B cell (primary cell): Measurements from ENCODE around the gene CRLF2. TPM values are rescaled to one million over a fixed set of nuclear protein-coding genes. Genes with fewer than 3 reads are reported as not detected.
A peak's percentile ranks its signal among the peaks of the same experiment; 100 is the strongest.

ENCODE experiments used
- ATAC-seq: fragments of 200-7000 bp; cut with Tn5 transposase; one replicate; pipeline ENCODE4 v1.10.0; 2021; ENCODE audit warnings: low read depth, mild to moderate bottlenecking, moderate number of reproducible peaks, moderate library complexity
- CTCF ChIA-PET: fragments of 350-600 bp; sonication (Branson Sonifier 250); formaldehyde crosslinking; loops from one replicate; lab custom pipeline; 2021; ENCODE audit warnings: antibody characterized with exemption, inconsistent platforms; lab: Charles Lee
- POLR2A ChIA-PET: fragments of 350-600 bp; sonication (Branson Sonifier 250); formaldehyde crosslinking; loops from one replicate; lab custom pipeline; 2021; ENCODE audit warnings: antibody characterized with exemption; lab: Charles Lee
- DNase-seq: peaks from one replicate; pipeline ENCODE4 v3.0.0; 2013
- H2AFZ ChIP-seq: 2 replicates; pipeline ENCODE4 v1.6.1; 2012; ENCODE audit warnings: mild to moderate bottlenecking, low read depth, low read length; ENCODE audit not compliant: insufficient read depth, poor library complexity, severe bottlenecking
- H3K27ac ChIP-seq, 2 donors: 1 replicate in 1 of 2; 2 replicates in 1 of 2; pipeline ENCODE4 v1.5.1; 2012 to 2013; ENCODE audit warnings: low read length in 2 of 2, mild to moderate bottlenecking in 2 of 2, moderate library complexity in 1 of 2
- H3K27me3 ChIP-seq, 4 experiments: fragments of 200-600 bp in 1 of 4; sonication (generic) in 1 of 4; replicated peaks in 1 of 4; 1 replicate in 2 of 4; 2 replicates in 2 of 4; pipeline versions ENCODE4 v1.6.1 to v1.7.0; 2013 to 2016; ENCODE audit warnings: low read length in 3 of 4, mild to moderate bottlenecking in 2 of 4, mixed read lengths in 1 of 4, moderate library complexity in 1 of 4; ENCODE audit not compliant: insufficient read depth in 4 of 4, control insufficient read depth in 3 of 4; ENCODE audit errors: control extremely low read depth in 1 of 4
- H3K36me3 ChIP-seq, 2 experiments: replicated peaks in 1 of 2; 1 replicate in 1 of 2; 2 replicates in 1 of 2; pipeline versions ENCODE4 v1.6.1 to v1.7.1; 2013; ENCODE audit warnings: low read length in 1 of 2; ENCODE audit not compliant: insufficient read depth in 2 of 2, control insufficient read depth in 1 of 2; ENCODE audit errors: control extremely low read depth in 1 of 2, extremely low read depth in 1 of 2
- H3K4me1 ChIP-seq, 2 donors: fragments of 200-600 bp in 1 of 2; sonication (generic) in 1 of 2; 1 replicate in 1 of 2; 2 replicates in 1 of 2; pipeline versions ENCODE4 v1.5.1 to v1.6.1; 2013 to 2017; ENCODE audit warnings: low read length in 2 of 2; ENCODE audit not compliant: control insufficient read depth in 2 of 2, insufficient read depth in 2 of 2
- H3K4me2 ChIP-seq: replicated peaks from 2 replicates; pipeline ENCODE3; 2012; ENCODE audit warnings: mild to moderate bottlenecking, low read depth, low read length; ENCODE audit not compliant: poor library complexity, severe bottlenecking
- H3K4me3 ChIP-seq, 5 experiments: fragments of 200-600 bp in 1 of 5; sonication (generic) in 1 of 5; 1 replicate in 3 of 5; 2 replicates in 2 of 5; pipeline versions ENCODE4 v1.5.1 to v1.7.0; 2011 to 2016; ENCODE audit warnings: low read length in 4 of 5, mild to moderate bottlenecking in 4 of 5, low read depth in 2 of 5, control low read depth in 1 of 5, moderate library complexity in 1 of 5; ENCODE audit not compliant: insufficient read depth in 1 of 5; ENCODE audit errors: control extremely low read depth in 1 of 5, extremely low read depth in 1 of 5
- H3K79me2 ChIP-seq: fragments of 200-600 bp; sonication (generic); one replicate; pipeline ENCODE4 v1.6.0; 2016; ENCODE audit warnings: low read length; ENCODE audit not compliant: control insufficient read depth, insufficient read depth
- H3K9ac ChIP-seq: fragments of 200-600 bp; sonication (generic); 2 replicates; pipeline ENCODE4 v1.6.1; 2017; ENCODE audit warnings: mild to moderate bottlenecking, low read length, moderate library complexity
- H3K9me3 ChIP-seq, 3 donors: one replicate each; pipeline versions ENCODE4 v1.6.1 to v1.7.1; 2013; ENCODE audit warnings: low read length in 2 of 3; ENCODE audit not compliant: control insufficient read depth in 2 of 3, insufficient read depth in 1 of 3; ENCODE audit errors: control extremely low read depth in 1 of 3
- H4K20me1 ChIP-seq: 2 replicates; pipeline ENCODE4 v1.6.0; 2012; ENCODE audit warnings: mild to moderate bottlenecking, low read length; ENCODE audit not compliant: insufficient read depth, control insufficient read depth, poor library complexity, severe bottlenecking
- H3K27ac Mint-ChIP-seq: one replicate; pipeline ENCODE4 v1.8.0; 2021; ENCODE audit warnings: mixed read lengths
- H3K27me3 Mint-ChIP-seq: one replicate; pipeline ENCODE4 v1.8.0; 2021; ENCODE audit warnings: mixed read lengths
- H3K4me1 Mint-ChIP-seq: one replicate; pipeline ENCODE4 v1.8.0; 2021; ENCODE audit warnings: mixed read lengths
- H3K4me3 Mint-ChIP-seq: one replicate; pipeline ENCODE4 v1.8.0; 2021; ENCODE audit warnings: mixed read lengths
- H3K9me3 Mint-ChIP-seq: one replicate; pipeline ENCODE4 v1.8.0; 2022; ENCODE audit warnings: mixed read lengths; ENCODE audit not compliant: insufficient read depth
- EZH2 ChIP-seq: IDR thresholded peaks from 2 replicates; pipeline ENCODE4 v1.6.1; 2012; ENCODE audit warnings: borderline replicate concordance, low read depth, mild to moderate bottlenecking, moderate library complexity, low read length; ENCODE audit not compliant: insufficient read depth, poor library complexity, severe bottlenecking
- WGBS: methylation state at CpG from one replicate; pipeline ENCODE4 v1.1.5; 2013; ENCODE audit warnings: missing lambda C conversion rate; ENCODE audit not compliant: insufficient coverage; 5-methylcytosine and 5-hydroxymethylcytosine counted together
- intact Hi-C: fragments of 100-400 bp; cut with micrococcal nuclease; formaldehyde crosslinking; loops from one replicate; pipeline ENCODE4 v1.10.0; 2022
- polyA plus RNA-seq: library from polyadenylated mRNA; depleted of rRNA; stranded (reverse); fragments of >200 nt; gene quantifications from 2 replicates; pipeline ENCODE4 v1.2.3, GENCODE V29; 2012
- total RNA-seq, 2 donors: library from RNA; stranded (reverse); fragments of 120-200 nt in 1 of 2; gene quantifications; 1 replicate in 1 of 2; 2 replicates in 1 of 2; pipeline versions ENCODE4 v1.2.3 to v1.2.4, GENCODE V29; 2013 to 2022
- TF ChIP-seq, protein P1 (sequence below): fragments of 200-600 bp; IDR thresholded peaks from one replicate; pipeline ENCODE4 v1.8.0; 2022; ENCODE audit warnings: antibody characterized with exemption, mild to moderate bottlenecking

The CRLF2 gene
- total and polyA plus RNA-seq, 2 donors (not counting 1 experiment from before 2014, with no cell fraction given) = not detected

DNA sequence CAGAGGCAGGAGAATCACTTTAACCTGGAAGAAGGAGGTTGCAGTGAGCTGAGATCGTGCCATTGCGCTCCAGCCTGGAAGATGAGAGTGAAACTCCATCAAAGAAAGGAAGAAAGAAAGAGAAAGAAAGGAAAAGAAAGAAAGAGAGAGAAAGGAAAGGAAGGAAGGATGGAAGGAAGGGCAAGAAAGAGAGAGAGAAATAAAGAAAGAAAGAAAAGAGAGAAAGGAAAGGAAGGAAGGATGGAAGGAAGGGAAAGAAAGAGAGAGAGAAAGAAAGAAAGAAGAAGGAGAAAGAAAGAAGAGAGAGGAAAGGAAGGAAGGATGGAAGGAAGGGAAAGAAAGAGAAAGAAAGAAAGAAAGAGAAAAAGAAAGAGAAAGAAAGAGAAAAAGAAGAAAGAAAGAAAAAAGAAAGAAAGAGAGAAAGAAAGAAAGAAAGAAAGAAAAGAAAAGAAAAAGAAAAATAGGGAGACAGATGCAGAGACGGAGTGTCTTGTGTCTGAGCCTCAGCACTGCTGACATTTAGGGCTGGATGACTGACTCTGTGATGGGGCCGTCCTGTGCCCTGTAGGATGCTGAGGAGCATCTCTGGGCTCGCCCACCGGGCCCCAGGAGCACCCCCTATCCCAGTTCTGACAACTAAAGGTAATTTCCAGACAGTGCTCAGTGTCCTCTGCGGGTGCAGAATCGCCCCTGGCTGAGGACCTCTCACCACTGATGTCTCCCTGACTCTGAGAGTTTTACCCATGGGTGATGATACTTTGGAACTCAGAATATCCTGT is 61.7 kb downstream of the CRLF2 start:
- no peak overlapping the region for H3K4me3 ChIP-seq
- H3K9ac ChIP-seq = no peak overlapping the region
- ATAC-seq = no peak
- intact Hi-C loops = no loop called here
- Mint-ChIP-seq H3K4me3 (no peak overlapping the region), H3K27ac (no peak overlapping the region), H3K27me3 (no peaks in the 10 kb centered on the region), H3K9me3 (no peaks in the 10 kb centered on the region), H3K4me1 (no peaks in the 10 kb centered on the region)
- no peak for TF ChIP-seq EZH2
- TF ChIP-seq, protein P1, sequence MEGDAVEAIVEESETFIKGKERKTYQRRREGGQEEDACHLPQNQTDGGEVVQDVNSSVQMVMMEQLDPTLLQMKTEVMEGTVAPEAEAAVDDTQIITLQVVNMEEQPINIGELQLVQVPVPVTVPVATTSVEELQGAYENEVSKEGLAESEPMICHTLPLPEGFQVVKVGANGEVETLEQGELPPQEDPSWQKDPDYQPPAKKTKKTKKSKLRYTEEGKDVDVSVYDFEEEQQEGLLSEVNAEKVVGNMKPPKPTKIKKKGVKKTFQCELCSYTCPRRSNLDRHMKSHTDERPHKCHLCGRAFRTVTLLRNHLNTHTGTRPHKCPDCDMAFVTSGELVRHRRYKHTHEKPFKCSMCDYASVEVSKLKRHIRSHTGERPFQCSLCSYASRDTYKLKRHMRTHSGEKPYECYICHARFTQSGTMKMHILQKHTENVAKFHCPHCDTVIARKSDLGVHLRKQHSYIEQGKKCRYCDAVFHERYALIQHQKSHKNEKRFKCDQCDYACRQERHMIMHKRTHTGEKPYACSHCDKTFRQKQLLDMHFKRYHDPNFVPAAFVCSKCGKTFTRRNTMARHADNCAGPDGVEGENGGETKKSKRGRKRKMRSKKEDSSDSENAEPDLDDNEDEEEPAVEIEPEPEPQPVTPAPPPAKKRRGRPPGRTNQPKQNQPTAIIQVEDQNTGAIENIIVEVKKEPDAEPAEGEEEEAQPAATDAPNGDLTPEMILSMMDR = peak; percentile 1
- peaks cover 0 to 3% (median 0%) of the 10 kb centered on the region in 4 experiments for H3K27me3 ChIP-seq
- no peak overlapping the region for H3K27ac ChIP-seq
- no peaks in the 10 kb centered on the region for H4K20me1 ChIP-seq
- H3K36me3 ChIP-seq = no peaks in the 10 kb centered on the region
- DNase-seq = no peak
- POLR2A ChIA-PET = no interaction called here
- no peak overlapping the region for H3K4me2 ChIP-seq
- H3K9me3 ChIP-seq = no peaks in the 10 kb centered on the region
- WGBS = 85% methylated on average over 4 of the region's 8 CpGs
- H2AFZ ChIP-seq = no peak overlapping the region
- CTCF ChIA-PET = no interaction called here
- no peaks in the 10 kb centered on the region for H3K79me2 ChIP-seq
- H3K4me1 ChIP-seq = no peaks in the 10 kb centered on the region
